ENCODE data around the gene ZFYVE27.

The ZFYVE27 gene

DNA sequence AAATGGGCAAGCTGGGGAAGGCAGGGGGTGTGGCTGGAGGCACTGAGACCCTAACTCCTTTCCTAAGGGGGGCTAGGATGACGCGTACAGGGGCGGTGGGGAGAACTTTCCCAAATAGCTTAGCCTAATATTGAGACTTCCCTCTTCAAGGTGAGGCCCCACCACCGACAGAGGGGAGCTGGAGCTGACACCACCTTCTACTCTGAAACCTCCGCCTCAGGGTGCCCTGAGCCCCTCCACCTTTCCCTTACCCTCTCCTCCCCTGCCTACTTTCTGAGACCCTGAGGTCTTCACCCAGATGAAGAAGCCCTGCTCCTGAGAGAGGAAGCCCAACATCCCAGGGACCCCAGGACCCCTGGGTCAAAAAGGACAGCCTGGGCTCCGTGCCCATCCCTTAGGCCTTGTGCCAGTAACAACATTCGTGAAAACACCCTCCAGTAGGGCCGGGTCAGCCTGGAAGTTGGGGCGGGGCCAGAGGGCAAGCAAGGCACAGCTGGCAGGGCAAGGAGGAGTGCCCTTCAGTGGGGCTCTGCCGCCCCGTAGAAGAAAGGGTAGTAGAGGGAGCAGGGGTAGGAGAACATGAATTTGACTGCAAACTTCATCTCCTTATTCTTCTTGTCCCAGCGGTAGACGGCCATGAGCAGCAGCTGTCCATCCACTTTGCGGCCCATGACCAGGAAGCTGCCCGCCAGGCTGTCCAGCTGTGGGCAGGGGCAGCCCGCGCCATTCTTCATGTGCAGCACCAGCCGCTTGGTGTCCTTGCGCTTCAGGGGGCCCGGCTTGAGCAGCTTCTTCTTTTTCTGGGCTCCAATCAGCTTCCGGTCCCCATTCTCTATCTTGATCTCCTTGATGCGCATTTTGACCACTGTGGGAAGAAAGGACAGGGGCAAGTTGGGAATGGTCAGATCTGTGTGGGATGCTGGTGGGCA is 30.3 kb downstream of the ZFYVE27 start:
- H3K27ac ChIP-seq, result no peak overlapping the region
- TF ChIP-seq ZFX (IDR thresholded peaks at IDR 0.05), result no peak
- TF ChIP-seq, protein P1, sequence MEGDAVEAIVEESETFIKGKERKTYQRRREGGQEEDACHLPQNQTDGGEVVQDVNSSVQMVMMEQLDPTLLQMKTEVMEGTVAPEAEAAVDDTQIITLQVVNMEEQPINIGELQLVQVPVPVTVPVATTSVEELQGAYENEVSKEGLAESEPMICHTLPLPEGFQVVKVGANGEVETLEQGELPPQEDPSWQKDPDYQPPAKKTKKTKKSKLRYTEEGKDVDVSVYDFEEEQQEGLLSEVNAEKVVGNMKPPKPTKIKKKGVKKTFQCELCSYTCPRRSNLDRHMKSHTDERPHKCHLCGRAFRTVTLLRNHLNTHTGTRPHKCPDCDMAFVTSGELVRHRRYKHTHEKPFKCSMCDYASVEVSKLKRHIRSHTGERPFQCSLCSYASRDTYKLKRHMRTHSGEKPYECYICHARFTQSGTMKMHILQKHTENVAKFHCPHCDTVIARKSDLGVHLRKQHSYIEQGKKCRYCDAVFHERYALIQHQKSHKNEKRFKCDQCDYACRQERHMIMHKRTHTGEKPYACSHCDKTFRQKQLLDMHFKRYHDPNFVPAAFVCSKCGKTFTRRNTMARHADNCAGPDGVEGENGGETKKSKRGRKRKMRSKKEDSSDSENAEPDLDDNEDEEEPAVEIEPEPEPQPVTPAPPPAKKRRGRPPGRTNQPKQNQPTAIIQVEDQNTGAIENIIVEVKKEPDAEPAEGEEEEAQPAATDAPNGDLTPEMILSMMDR (conservative IDR thresholded peaks at IDR 0.05), result no peak

DNA sequence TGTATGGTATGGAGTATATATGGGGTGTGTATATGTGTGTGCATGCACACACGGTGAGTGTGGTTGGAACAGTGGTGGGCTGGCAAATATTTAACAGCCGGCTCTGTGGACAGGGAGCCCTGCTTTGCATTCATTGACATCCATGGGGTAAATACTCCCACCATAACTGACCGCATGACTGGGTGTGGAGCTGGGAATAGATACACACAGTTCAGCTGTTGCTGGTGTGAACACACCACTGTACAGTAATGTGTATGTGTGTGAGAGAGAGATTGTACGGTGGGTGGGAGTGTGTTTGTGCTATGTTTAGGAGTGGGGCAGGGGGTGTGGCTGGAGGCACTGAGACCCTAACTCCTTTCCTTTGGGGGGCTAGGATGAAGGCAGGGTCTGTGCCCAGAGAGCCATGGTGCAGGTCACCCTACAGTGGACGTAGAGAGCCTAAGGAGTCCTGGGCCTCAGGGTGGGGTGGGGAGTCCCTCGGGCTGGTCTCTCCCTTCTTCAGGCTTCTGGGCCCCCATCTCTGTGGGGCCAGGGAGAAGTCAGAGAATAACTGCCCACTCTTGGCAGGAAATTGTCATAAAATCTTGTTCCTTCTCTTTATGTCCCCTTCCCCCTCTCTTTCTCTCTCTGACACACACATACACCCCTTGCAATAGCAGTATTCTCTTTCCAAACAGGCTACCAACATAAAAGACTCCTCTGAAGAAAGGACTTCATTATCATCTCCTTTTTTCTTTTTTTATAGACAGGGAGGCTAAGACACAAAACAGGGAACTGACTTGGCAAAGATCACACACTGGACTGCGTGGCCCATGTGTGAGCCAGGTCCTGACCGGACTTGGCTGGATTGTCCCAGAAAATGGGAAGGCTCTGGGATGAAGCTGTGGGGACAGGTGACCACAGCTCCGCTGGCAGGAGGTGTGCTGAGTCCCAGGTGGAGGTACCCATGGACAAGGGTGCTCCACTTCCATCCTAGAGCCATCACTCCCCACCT is 31.7 kb downstream of the ZFYVE27 start:
- TF ChIP-seq, protein P1 (conservative IDR thresholded peaks at IDR 0.05), result no peak
- TF ChIP-seq ZFX (IDR thresholded peaks at IDR 0.05), result no peak
- H3K27ac ChIP-seq, result no peak overlapping the region

DNA sequence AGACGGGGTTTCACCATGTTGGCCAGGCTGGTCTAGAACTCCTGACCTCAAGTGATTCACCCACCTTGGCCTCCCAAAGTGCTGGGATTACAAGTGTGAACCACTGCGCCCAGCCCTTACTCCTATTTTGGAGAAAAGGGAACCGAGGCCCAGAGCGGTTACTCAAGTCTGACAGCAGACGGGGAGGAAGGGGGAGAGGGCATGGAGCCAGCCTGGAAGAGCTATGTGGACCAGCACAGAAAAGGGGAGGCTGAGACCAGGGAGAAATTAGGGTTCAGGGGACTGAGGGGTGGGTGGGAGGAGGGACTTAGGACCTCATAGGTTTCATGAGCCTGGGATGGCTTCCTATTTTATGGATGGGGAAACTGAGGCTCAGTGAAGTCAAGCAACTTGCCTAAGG is 33.3 kb downstream of the ZFYVE27 start:
- no peak overlapping the region for H3K27ac ChIP-seq

DNA sequence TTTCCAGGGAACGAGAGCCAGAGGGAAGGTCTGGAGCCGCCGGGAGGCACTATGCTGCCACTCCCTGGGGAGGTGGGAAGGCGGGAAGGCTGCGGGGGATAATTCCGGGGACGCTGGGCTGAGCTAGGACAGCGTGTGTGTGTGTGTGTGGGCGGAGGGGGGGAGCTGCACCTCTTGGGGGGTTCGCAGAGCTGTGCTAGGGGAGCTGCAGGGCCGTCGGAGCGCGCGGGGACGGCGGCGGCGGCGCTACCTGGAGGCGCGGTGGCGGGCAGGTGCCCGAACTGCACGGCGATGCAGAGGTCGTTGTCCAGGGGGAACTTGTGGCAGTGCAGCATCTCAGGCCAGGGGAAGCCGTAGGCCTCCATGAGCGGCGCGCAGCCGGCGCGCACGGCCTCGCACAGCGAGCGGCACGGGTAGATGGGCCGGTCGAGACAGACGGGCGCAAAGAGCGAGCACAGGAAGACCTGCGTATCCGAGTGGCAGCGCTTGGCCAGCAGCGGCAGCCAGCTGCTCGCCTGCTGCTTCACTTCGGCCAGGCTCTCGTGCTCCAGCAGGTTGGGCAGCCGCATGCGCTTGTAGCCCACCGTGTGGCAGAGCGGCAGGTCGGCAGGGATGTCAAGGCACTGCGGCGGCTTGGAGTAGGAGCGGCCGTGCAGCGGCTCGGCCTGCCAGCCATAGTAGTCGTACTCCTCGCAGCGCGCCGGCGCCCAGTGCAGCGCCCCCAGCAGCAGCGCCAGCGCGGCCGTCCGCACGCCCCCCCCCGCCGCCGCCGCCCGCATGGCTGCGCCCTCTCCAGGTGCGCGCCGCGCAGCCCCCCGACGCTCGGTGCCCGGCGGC is 34.3 kb downstream of the ZFYVE27 start:
- TF ChIP-seq ZFX (IDR thresholded peaks at IDR 0.05), result no peak
- TF ChIP-seq, protein P1 (conservative IDR thresholded peaks at IDR 0.05), result no peak
- H3K27ac ChIP-seq, result no peak overlapping the region

More for the DNA sequence above, 33.3 kb downstream of the ZFYVE27 start:
- TF ChIP-seq, protein P1 (conservative IDR thresholded peaks at IDR 0.05), result no peak
- TF ChIP-seq ZFX (IDR thresholded peaks at IDR 0.05), result no peak

DNA sequence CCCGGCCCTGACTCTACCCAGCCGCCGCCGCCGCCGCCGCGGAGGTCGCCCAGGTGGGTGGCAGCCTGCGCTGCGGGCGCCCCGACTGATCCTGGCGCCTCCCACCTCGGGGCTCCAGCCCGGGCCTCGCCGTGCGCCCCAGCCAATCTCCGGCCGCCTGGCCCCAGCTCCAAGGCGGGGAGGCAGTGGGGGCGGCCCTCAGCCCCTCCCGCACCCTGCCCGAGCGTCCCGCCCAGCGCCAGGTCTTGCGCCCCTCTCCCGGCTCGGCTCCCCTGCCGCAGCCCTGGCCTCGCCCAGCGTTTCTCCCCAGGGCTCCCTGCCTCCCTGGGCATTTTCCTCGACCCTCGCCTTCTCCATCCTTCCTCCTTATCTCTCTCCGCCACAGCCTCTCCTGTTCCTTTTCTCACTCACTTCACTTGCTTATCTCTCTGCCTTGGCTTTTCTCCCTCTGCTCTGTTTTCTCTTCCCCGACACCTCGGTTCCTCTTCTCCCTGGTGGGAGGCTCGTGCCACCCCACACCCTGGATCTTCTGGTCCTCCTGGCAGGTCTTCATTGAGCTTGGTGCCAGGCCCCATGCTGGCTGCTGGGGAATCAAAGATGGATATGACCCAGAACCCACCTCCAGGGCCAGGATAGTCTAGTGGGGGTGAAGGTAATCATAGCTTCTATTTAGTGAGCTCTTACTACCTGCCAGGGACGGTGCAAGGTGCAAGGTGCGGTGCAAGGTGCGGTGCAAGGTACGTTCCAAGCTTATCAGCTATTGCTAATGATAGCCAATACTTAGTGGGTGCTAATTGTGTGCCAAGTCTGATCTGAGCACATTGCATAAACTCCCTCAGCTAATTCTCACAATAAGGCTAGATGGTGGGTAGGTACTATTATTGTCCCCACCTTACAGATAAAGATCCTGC is 35.2 kb downstream of the ZFYVE27 start, which contains the start of gene SFRP5:
SFRP5 (minus strand) TSS at position 87 of the 911 bp plus-strand sequence. CDS start 166 bp downstream, outside the sequence.
- no peak for TF ChIP-seq ZFX (IDR thresholded peaks at IDR 0.05)
- TF ChIP-seq, protein P1 (conservative IDR thresholded peaks at IDR 0.05), result no peak
- no peak within 1 kb of the TSS for H3K27ac ChIP-seq

DNA sequence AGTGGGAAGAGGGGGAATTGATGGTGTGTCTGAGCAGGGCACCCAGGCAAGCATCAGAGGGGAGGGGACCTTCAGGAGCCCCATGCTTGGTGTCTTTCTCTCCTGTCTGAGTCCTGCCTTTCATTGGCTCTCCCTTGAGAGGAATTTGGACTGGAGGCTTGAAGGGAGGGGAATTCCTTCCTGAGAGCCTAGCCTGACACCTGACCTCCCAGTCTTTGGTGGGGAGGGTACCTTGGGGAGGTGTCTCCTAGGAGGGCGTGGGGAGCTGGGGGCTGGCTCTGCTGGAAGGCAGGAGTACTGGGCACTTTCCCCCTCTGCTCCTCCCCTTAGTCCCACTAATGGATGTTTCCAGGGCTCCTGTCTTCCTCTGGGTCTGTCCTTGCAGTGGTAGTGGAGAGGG is 36.2 kb downstream of the ZFYVE27 start:
- TF ChIP-seq ZFX (IDR thresholded peaks at IDR 0.05), result no peak
- TF ChIP-seq, protein P1 (conservative IDR thresholded peaks at IDR 0.05), result no peak
- no peak overlapping the region for H3K27ac ChIP-seq
